IPS-18c (cell line): Measurements from ENCODE around the gene MRGPRX4.
"Not testable (repeated sequence)": the region's sequence is repeated elsewhere in the genome, so short reads cannot be mapped to it uniquely, and the experiment has no call there.

Source experiments
- H3K4me3 ChIP-seq: 2 replicates; pipeline ENCODE4 v1.7.0; 2013; ENCODE audit warnings: low read depth, mild to moderate bottlenecking, low read length, moderate library complexity; ENCODE audit not compliant: insufficient read depth
- H3K9me3 ChIP-seq: one replicate; pipeline ENCODE4 v1.6.1; 2013; ENCODE audit warnings: mild to moderate bottlenecking, low read length, moderate library complexity; ENCODE audit not compliant: control insufficient read depth, insufficient read depth

Gene MRGPRX4

DNA sequence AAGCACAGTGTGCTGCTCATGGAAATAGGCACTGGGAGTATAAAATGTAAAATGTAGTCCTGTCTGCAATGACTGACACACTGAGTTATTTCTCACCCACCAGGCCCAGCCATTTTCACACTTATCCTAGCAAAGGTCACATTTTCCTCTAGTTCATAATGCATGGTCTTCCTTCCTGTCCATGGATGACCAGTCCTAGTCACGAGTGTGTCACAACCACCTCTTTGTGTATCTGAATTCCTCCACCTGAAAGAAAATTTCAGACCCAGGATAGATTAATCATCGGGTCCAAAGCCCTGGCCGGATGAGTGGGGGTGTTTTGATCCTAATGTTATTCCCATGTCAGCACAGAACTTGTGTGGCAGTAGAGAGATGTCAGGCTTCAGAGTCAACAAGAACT lies at the start of gene MRGPRX4:
MRGPRX4 (plus strand) TSS at position 172 of the 400 bp plus-strand sequence. CDS start 420 bp downstream, outside the sequence.
- H3K9me3 ChIP-seq, result no peaks in the 10 kb centered on the region
- H3K4me3 ChIP-seq, result no peak within 1 kb of the TSS

DNA sequence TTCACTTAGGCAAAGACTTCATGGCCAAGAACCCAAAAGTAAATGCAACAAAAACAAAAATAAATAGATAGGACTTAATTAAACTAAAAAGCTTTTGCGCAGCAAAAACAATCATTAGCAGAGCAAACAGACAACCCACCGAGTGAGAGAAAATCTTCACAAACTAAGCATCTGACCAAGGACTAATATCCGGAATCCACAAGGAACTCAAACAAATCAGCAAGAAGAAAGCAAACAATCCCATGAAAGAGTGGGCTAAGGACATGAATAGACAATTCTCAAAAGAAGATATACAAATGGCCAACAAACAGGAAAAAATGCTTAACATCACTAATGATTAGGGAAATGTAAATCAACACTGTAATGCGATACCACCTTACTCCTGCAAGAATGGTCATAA lies 41.5 kb upstream of the MRGPRX4 start:
- not testable (repeated sequence) for H3K4me3 ChIP-seq, H3K9me3 ChIP-seq

DNA sequence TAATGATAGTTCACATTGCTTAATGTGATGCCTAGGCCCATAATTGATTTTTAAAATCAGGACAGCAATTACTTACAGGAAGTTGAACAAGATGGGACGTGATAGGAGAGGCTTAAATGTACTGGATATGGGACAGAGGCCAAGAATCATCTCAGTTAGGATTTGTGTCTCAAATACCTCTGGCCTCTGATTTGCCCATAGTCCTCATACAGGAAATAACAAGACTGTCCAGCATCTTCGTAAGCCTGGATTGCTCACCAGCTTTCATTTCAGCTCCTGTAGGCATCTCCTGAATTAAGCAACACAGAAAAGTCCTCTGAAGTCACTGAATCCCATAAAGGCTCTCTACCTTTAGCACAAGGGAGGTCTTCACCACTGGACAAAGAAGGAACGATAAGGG lies 40.3 kb upstream of the MRGPRX4 start, which contains the start of gene MRGPRX3:
MRGPRX3 (plus strand) TSS at position 231 of the 400 bp plus-strand sequence. CDS start 4,632 bp downstream, outside the sequence.
- Histone ChIP-seq H3K4me3 (no peak within 1 kb of the TSS), H3K9me3 (peaks cover 5% of the 10 kb centered on the region)

DNA sequence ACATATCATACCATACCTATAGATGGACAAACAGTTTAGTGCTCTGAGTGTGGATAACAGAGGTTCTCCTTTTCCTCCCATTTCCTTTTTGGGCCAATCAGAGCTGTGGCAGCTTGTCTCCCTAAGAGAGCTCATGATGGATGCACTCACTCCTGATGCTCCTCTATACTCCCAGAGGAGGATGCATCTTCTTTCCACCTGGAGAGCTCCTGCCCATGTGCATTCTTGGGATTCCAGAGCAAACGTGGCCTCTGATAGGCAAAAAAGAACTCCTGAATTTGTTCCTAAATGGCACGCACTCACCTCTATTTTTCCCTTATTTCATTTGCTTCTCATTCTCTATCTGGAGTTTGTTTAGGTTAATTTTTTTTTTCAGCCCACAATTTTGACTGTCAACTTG lies 37.3 kb upstream of the MRGPRX4 start:
- Histone ChIP-seq H3K4me3 (no peak overlapping the region), H3K9me3 (no peaks in the 10 kb centered on the region)

DNA sequence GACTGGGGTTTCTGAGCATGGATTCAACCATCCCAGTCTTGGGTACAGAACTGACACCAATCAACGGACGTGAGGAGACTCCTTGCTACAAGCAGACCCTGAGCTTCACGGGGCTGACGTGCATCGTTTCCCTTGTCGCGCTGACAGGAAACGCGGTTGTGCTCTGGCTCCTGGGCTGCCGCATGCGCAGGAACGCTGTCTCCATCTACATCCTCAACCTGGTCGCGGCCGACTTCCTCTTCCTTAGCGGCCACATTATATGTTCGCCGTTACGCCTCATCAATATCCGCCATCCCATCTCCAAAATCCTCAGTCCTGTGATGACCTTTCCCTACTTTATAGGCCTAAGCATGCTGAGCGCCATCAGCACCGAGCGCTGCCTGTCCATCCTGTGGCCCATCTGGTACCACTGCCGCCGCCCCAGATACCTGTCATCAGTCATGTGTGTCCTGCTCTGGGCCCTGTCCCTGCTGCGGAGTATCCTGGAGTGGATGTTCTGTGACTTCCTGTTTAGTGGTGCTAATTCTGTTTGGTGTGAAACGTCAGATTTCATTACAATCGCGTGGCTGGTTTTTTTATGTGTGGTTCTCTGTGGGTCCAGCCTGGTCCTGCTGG lies 35.3 kb upstream of the MRGPRX4 start:
- Histone ChIP-seq H3K9me3 (no peaks in the 10 kb centered on the region), H3K4me3 (no peak overlapping the region)

DNA sequence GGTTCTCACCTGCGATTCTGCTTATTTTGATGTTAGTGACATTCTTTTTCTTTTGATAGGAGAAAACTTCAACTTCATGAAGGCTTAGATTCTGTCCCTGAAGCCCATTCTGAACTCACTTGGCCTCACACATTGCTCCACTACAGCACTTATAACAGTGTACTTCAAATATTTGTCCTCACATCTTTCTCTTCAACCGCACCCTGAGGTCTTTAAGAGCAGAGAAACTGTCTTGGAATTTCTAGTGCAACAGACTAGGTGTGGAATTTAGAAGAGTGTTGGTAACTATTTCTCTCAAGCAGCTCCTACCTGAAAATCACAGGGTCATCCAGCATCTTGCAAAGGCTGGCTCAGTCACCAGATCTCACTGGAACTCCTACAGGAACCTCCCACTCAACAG lies 32.5 kb upstream of the MRGPRX4 start:
- no peak overlapping the region for H3K4me3 ChIP-seq
- H3K9me3 ChIP-seq, result no peaks in the 10 kb centered on the region

DNA sequence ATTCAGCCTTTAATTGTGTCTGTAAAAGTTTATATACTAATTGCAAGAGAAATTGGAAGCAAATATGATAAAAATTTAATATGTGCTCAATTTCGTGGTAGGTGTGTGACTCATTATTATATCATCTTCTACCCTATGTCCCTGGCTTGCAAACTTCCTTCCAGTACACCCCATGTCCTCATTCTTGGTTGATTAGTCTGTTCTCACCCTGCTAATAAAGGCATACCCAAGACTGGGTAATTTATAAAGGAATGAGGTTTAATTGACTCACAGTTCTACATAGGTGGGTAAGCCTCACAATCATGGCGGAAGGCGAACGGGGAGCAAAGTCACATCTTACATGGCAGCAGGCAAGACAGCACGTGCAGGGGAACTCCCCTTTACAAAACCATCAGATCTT lies 28.4 kb upstream of the MRGPRX4 start:
- H3K4me3 ChIP-seq, result no peak overlapping the region
- H3K9me3 ChIP-seq, result no peaks in the 10 kb centered on the region

DNA sequence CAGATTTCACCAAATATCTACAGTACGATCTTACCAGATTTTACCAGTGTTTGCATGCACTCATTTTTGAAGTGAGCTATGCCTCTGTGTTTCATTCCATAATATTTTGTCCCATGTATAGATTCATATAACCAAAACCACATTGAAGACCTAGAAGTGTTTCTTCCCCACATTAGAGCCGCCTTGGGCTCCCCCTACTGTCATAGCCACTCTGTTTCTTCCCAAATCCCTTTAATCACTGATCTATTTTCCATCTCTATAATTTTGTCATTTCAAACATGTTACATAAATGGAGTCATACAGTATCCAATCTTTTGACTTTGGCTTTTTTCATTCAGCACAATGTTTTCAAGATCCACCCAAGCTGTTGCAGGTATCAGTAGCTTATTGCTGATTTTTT lies 27.6 kb upstream of the MRGPRX4 start:
- Histone ChIP-seq H3K9me3 (no peaks in the 10 kb centered on the region), H3K4me3 (no peak overlapping the region)

DNA sequence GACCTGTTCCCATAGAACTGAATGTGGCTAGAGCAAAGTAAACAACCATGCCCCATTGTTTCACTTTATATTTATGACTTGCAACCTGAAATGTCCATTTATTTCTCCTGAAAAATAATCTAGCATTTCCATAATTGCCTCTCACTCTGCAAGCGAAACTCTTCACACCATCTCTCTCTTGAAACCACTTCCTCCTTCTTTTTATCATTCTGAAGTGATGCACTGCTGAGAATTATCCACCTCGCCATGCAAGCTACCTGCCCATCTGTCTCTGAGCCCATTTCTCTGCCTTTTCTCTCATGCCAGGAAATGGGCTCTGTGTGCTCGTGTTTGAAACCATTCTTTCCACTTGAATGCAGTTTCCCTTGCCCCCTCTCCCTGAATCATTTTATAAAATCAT lies 26.8 kb upstream of the MRGPRX4 start:
- no peaks in the 10 kb centered on the region for H3K9me3 ChIP-seq
- no peak overlapping the region for H3K4me3 ChIP-seq

DNA sequence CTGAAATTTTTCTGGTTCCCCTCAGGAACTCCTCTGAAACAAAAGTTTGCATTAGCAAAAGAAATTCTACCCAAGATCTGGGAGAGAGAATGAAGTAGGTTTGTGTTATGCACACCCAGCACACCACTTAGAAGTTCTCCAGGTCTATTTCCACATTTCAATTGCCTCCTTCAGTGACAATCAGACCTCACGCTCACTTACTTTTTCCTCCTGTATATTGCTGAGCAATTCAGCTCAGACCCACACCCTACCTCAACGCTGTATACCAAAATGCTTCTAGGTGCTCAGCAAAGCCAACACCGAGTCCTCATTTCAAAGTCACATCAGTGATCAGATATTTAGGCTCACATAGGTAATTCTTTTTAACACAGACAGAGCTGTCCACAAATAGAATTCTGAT lies 21.1 kb upstream of the MRGPRX4 start:
- H3K4me3 ChIP-seq, result no peak overlapping the region
- no peaks in the 10 kb centered on the region for H3K9me3 ChIP-seq

DNA sequence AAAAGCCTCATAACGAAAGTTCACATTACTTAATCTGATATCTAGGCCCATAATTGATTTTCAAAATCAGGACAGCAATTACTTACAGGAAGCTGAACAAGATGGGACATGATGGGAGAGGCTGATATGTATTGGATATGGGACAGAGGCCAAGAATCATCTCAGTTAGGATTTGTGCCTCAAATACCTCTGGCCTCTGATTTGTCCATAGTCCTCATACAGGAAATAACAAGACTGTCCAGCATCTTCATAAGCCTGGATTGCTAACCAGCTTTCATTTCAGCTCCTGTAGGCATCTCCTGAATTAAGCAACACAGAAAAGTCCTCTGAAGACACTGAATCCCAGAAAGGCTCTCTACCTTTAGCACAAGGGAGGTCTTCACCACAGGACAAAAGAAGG lies 4.3 kb upstream of the MRGPRX4 start:
- H3K4me3 ChIP-seq, result no peak overlapping the region
- no peaks in the 10 kb centered on the region for H3K9me3 ChIP-seq

DNA sequence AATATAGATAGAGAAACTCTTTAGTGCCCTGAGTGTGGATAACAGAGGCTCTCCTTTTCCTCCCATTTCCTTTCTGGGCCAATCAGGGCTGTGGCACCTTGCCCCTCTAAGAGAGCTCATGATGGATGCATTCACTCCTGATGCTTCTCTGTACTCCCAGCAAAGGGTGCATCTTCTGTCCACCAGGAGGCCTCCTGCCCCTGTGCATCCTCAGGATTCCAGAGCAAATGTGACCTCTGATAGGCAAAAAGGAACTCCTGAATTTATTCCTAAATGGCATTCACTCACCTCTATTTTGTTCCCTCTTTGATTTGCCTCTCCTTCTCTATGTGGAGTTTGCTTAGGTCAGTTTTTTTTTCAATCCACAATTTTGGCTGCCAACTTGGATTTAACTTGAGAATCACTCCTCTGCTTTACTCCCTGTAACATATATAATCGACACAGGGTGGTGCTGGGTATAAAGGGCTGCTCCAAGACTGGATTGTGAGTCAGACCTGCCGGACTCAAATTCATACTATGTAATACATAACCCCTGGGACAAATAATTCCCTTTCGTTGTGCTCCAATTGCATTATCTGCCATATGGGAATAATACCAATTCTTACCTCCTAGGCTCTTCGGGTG lies 1.1 kb upstream of the MRGPRX4 start:
- Histone ChIP-seq H3K9me3 (no peaks in the 10 kb centered on the region), H3K4me3 (no peak overlapping the region)

DNA sequence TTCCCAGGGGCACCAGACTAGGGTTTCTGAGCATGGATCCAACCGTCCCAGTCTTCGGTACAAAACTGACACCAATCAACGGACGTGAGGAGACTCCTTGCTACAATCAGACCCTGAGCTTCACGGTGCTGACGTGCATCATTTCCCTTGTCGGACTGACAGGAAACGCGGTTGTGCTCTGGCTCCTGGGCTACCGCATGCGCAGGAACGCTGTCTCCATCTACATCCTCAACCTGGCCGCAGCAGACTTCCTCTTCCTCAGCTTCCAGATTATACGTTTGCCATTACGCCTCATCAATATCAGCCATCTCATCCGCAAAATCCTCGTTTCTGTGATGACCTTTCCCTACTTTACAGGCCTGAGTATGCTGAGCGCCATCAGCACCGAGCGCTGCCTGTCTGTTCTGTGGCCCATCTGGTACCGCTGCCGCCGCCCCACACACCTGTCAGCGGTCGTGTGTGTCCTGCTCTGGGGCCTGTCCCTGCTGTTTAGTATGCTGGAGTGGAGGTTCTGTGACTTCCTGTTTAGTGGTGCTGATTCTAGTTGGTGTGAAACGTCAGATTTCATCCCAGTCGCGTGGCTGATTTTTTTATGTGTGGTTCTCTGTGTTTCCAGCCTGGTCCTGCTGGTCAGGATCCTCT lies 709 bp downstream of the MRGPRX4 start:
- Histone ChIP-seq H3K9me3 (no peaks in the 10 kb centered on the region), H3K4me3 (no peak overlapping the region)

DNA sequence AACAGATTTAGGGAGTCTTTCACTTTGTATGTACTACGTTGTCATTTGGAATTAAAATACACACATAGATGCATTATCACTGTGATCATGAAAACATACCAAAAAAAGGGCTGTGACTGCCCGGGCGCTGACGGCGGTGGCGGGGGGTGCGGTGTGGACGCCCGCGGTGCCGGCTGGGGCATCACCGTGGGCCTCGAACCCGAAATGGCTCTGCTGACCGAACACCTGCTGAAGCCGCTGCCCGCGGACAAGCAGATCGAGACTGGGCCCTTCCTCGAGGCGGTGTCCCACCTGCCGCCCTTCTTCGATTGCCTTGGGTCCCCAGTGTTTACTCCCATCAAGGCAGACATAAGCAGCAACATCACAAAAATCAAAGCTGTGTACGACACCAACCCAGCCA lies 16.2 kb downstream of the MRGPRX4 start:
- Histone ChIP-seq H3K9me3 (no peaks in the 10 kb centered on the region), H3K4me3 (no peak overlapping the region)

DNA sequence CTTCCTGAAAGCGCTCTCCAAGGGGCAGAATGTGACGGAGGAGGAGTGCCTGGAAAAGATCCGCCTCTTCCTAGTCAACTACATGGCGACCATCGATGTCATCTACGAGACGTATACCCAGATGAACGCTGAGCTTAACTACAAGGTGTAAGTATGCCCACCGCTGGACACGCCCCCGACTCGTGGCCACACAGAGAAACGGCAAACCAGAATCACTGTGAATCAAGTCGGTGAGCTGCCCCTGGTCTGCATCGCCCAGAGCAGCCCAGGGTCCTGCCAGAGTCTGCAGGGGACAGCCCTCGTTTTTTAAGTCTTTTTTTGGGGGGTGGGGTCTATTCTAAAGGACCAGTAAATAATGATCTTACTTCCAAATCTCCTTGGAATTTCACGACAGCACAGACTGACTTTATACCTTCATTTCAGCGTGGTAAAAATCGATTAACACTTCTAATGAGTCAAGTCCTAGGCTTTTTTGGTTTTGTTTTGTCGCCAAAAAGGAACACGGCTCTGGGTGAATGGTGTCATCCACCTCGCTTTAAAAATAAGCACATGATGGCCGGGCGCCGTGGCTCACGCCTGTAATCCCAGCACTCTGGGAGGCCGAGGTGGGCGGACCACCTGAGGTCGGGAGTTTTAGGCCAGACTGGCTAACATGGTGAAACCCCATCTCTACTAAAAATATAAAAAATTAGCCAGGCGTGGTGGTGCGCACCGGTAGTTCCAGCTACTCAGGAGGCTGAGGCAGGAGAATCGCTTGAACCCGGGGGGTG lies 17.0 kb downstream of the MRGPRX4 start:
- H3K9me3 ChIP-seq, H3K4me3 ChIP-seq: not testable (repeated sequence)

DNA sequence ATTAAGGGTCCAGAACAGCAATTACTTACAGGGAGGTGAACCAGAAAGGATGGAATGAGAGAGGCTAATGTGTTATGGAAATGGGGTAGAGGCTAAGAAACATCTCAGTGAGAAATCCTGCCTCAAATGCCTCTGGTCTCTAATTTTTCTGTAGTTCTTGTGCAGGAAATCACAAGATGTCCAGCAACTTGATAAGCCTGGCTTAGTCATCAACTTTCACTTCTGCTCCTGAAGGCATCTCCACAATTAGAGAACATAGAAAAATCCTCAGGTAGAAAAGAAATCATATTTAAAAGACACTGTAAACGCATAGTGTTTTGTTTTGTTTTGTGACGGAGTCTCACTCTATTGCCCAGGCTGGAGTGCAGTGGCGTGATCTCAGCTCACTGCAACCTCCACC lies 18.7 kb downstream of the MRGPRX4 start:
- no peak overlapping the region for H3K4me3 ChIP-seq
- H3K9me3 ChIP-seq, result no peaks in the 10 kb centered on the region

DNA sequence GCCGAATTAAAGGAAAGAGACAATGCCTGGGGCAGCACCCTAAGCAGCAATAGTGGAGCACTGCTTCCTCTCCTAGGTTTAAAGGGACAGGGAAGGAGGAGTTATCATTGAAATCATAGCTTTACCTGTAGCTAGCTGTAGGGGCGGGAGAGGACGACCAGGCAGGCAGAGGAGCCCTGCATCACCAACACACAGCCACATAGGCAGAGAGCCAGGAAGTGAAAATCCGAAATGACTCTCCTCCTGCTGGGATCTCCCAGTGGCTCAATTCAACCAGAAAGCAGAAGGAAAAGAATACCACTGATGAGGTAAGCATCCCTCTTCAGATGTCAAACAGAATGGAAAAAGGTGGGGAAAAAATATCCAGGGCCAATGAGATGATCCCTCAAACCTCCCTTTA lies 20.4 kb downstream of the MRGPRX4 start:
- H3K9me3 ChIP-seq, result no peaks in the 10 kb centered on the region
- H3K4me3 ChIP-seq, result no peak overlapping the region

DNA sequence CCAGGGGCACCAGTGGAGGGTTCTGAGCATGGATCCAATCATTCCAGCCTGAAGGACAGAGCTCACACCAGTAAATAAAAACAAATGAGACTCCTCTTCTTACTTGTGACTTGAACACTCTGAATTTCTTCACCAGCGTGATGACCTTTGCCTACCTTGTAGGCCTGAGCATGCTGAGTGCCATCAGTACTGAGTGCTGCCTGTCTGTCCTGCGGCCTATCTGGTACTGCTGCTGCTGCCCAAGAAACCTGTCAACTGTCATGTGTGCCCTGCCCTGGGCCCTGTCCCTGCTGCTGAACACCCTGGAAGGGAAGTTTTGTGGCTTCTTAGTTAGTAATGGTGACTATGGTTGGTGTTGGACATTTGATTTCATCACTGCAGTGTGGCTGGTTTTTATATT lies 23.9 kb downstream of the MRGPRX4 start:
- Histone ChIP-seq H3K4me3 (no peak overlapping the region), H3K9me3 (no peaks in the 10 kb centered on the region)
